GM12891 (cell line): Measurements from ENCODE around the gene FUT6.

Experiments
- POLR2A ChIP-seq: IDR thresholded peaks from 2 replicates; pipeline ENCODE4 v1.6.1; 2011; ENCODE audit warnings: low read depth, low read length, control low read depth
- POLR2AphosphoS5 ChIP-seq: IDR thresholded peaks from 2 replicates; pipeline ENCODE4 v1.6.1; 2011; ENCODE audit warnings: low read depth, low read length, control low read depth
- POU2F2 ChIP-seq: IDR thresholded peaks from 2 replicates; pipeline ENCODE4 v1.6.1; 2011; ENCODE audit warnings: low read depth, mild to moderate bottlenecking, control low read depth, low read length, moderate library complexity
- SPI1 ChIP-seq: IDR thresholded peaks from 2 replicates; pipeline ENCODE4 v1.6.1; 2011; ENCODE audit warnings: low read depth, low read length, control low read depth
- TAF1 ChIP-seq: IDR thresholded peaks from 2 replicates; pipeline ENCODE4 v1.6.1; 2011; ENCODE audit warnings: low read depth, low read length, control low read depth

- TF ChIP-seq TAF1 (no peak), POLR2A (no peak), POLR2AphosphoS5 (no peak), POU2F2 (no peak), SPI1 (no peak)
Observed at GRCh38 chr19:5814123-5814851, 25.2 kb downstream of the FUT6 start.
